HT1080 (cell line): Measurements from ENCODE around the gene DCTN2. TPM values are rescaled to one million over a fixed set of nuclear protein-coding genes. Genes with fewer than 3 reads are reported as not detected.
"Not testable (repeated sequence)": the region's sequence is repeated elsewhere in the genome, so short reads cannot be mapped to it uniquely, and the experiment has no call there.

ENCODE experiments used
- DNase-seq: peaks from one replicate; pipeline ENCODE4 v3.0.0-alpha.2; 2015; ENCODE audit warnings: low read depth
- total RNA-seq: library from RNA; depleted of rRNA; stranded (reverse); fragments of >200 nt; shearing (Covaris generic); gene quantifications from 2 replicates; pipeline ENCODE4 v1.2.3, GENCODE V29; 2014

Gene DCTN2
- total RNA-seq, 1 experiment from 2014 or later = 87.1 TPM

- no peak for DNase-seq
These were observed 31.2 kb upstream of the DCTN2 start for GRCh38 chr12:57577981-57578758.

GRCh38 chr12:57576613-57577160 lies 29.7 kb upstream of the DCTN2 start:
- peak; percentile 43 for DNase-seq

- no peak for DNase-seq
These were observed 29.0 kb upstream of the DCTN2 start for GRCh38 chr12:57575771-57576612.

GRCh38 chr12:57574795-57575194 lies 27.8 kb upstream of the DCTN2 start:
- no peak for DNase-seq

GRCh38 chr12:57571926-57572762 lies 25.2 kb upstream of the DCTN2 start:
- no peak for DNase-seq

- not testable (repeated sequence) for DNase-seq
These were observed 23.4 kb upstream of the DCTN2 start for GRCh38 chr12:57570438-57570837.

GRCh38 chr12:57569858-57570257 lies 22.9 kb upstream of the DCTN2 start:
- DNase-seq = no peak

- no peak for DNase-seq
These were observed 21.8 kb upstream of the DCTN2 start for GRCh38 chr12:57568838-57569237.

- DNase-seq = no peak
These were observed 17.3 kb upstream of the DCTN2 start for GRCh38 chr12:57564178-57564740.

GRCh38 chr12:57563358-57563757 lies 16.4 kb upstream of the DCTN2 start:
- DNase-seq = no peak

- DNase-seq = peak; percentile 44
These were observed 14.1 kb upstream of the DCTN2 start for GRCh38 chr12:57561117-57561516.

- no peak for DNase-seq
These were observed 13.5 kb upstream of the DCTN2 start for GRCh38 chr12:57560516-57560915.

- no peak for DNase-seq
These were observed 11.9 kb upstream of the DCTN2 start for GRCh38 chr12:57558864-57559263.

- DNase-seq = no peak
These were observed 7.9 kb upstream of the DCTN2 start for GRCh38 chr12:57554897-57555296.

- no peak for DNase-seq
These were observed 7.5 kb upstream of the DCTN2 start for GRCh38 chr12:57554453-57554852.

GRCh38 chr12:57553343-57554202 lies 6.6 kb upstream of the DCTN2 start:
- no peak for DNase-seq

- DNase-seq = peak; percentile 17
These were observed 5.9 kb upstream of the DCTN2 start for GRCh38 chr12:57552835-57553313.

- no peak for DNase-seq
These were observed 5.3 kb upstream of the DCTN2 start for GRCh38 chr12:57552306-57552651.

- no peak for DNase-seq
These were observed 4.8 kb upstream of the DCTN2 start for GRCh38 chr12:57551637-57552305.
